Activated gamma-delta T cell treated with Interleukin-2 at 50 U/mL for 16 hours (primary cell): ENCODE measurements around the gene NPIPB5.
"Not testable (repeated sequence)": the region's sequence is repeated elsewhere in the genome, so short reads cannot be mapped to it uniquely, and the experiment has no call there.

Experiments used
- DNase-seq: peaks from one replicate; pipeline ENCODE4 v3.0.0-alpha.2; 2020

The NPIPB5 gene

DNA sequence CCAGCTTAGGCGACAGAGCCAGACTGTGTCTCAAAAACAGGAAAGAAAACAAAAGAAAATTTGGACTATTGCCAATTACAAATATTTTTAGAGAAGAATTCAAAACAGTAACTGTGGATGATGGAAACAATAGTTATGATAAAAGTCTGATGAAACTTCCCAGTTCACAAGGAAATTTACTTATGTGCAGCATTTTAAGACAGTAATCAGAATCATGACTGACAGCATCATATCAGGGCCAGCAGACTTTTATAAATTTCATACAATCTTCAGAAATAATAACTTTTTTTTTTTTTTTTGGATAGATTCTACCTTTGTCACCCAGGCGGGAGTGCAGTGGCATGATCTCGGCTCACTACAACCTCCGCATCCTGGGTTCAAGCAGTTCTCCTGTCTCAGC lies at the start of gene NPIPB5:
NPIPB5 (plus strand) TSS at position 301 of the 400 bp plus-strand sequence. CDS start 2,911 bp downstream, outside the sequence.
- DNase-seq = not testable (repeated sequence)

DNA sequence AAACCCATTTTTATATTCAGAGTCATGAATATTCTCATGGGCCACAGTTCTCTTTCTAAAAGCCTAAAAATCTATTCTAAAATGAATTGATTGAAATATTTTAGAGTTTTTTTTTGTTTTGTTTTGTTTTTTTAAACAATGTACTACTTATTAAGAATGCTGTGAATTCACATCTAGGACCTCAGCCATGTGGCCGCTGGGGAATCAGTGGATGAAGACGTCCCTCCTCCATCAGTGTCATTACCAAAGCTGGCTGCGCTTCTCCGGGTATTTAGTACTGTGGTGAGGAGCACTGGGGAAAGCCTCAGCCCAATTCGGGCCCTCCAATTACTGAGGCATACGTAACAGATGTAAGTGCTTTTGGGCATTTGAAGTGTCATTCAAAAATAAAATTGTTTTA lies 41.8 kb upstream of the NPIPB5 start:
- DNase-seq = not testable (repeated sequence)

DNA sequence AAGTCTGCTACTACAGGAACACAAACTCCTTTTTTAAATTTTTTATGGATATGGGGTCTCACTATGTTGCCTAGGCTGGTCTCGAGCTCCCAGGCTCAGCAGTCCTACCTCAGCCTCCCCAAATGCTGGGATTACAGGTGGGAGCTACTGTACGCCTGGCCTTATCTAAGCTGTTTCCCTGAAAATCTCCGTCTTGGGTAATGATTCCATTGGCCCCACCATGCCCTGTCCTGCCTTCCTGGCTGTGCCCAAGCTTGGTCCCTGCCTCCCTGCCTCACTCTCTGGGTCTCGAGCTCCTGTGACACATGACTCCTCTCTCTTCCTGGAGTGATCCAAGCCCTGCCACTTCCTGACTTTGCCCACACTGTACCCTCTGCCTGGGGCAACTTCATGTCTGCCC lies 27.3 kb downstream of the NPIPB5 start:
- DNase-seq = not testable (repeated sequence)

DNA sequence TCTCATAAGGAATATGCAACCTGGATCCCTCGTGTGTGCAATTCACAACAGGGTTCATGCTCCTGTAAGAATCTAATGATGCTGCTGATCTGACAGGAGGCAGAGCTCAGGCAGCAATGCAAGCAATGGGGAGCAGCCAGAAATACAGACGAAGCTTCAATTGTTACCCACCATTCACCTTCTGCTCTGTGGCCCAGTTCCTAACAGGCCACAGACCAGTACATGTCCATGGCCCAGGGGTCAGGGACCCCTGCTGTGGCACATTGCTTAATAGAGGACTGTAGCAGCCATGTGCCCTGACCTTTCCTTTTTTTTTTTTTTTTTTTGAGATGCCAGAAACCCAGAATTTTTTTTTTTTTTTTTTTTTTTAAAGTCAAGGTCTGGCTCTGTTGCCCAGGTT lies 34.1 kb downstream of the NPIPB5 start:
- not testable (repeated sequence) for DNase-seq

DNA sequence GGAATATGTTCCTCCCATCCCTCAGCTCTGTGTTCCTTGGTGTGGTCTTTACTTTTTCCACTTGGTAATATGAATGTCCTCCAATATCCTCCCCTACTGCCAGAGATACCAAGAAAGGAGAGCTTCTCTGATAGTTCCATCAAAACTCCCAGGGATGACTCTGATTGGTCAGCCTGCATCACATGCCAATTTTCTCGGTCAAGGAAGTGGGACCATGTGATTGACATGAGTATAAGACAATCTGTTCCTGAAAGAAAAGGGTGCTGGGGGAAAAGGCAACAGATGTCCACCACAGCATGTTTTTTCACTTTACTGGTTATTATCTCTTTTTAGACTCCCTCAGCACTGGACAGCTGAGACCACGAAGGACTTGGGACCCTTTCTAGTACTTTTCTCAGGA lies 35.9 kb downstream of the NPIPB5 start:
- not testable (repeated sequence) for DNase-seq

DNA sequence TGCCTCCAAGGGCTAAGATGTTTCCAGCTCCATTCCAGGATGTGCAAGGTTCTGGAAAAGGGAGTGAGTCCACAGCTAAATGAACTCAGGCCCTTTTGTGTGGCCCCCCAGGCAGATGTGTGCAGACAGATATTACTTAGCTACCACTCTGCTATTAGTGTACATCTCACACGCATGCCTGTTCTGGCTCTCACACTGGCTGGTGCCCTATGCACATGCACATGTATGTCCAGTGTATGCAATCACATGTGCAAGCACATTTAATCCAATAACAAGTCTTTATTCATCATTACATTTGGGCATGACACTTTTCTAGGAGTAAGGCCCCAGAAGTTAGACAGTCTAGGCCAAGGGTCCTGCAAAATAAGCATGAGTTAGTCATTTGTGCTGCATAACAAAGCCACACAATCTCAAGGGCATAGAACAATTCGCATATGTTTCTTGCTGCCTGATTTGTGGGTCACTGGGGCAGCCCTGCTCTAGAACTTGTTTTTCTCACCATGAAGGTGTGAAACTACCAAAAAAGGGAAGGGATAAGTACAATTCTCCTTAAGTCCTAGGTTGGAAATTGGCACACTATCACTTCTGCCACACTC lies 36.6 kb downstream of the NPIPB5 start:
- DNase-seq = not testable (repeated sequence)

DNA sequence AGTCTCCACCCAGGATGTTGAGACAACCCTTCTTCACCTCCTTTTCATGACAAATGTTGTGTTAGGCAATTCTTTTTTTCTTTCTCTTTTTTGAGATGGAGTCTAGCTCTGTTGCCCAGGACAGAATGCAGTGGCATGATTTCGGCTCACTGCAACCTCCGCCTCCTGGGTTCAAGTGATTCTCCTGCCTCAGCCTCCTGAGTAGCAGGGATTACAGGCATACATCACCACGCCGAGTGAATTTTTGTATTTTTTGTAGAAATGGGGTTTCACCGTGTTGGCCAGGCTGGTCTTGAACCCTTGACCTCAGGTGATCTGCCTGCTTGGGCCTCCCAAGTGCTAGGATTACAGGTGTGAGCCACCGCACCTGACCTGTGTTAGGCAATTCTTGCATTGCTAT lies 39.2 kb downstream of the NPIPB5 start:
- not testable (repeated sequence) for DNase-seq

DNA sequence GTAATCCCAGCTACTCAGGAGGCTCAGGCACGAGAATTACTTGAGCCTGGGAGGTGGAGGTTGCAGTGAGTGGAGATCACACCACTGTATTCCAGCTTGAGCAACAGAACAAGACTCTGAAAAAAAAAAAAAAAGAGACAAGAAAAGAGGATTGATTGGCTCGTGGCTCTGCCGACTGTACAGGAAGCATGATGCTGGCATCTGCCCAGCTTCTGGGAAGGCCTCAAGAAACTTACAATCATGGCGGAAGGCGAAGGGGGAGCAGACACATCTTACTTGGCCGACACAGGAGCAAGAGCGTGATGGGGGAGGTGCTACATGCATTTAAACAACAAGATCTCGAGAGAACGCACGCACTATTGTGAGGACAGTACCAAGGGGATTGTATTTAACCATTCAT lies 40.5 kb downstream of the NPIPB5 start:
- not testable (repeated sequence) for DNase-seq

DNA sequence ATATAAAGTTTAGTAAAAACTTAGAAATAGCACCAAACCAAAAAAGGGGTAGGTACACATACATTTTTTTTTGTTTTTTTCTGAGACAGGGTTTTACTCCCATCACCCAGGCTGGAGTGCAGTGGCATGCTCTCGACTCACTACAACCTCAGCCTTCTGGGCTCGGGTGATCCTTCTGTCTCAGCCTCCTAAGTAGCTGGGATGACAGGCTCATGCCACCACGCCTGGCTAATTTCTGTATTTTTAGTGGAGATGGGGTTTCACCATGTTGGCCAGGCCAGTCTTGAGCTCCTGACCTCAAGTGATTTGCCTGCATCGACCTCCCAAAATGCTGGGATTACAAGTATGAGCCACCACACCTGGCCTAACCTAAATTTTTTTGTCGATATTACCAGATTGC lies 41.0 kb downstream of the NPIPB5 start:
- not testable (repeated sequence) for DNase-seq

DNA sequence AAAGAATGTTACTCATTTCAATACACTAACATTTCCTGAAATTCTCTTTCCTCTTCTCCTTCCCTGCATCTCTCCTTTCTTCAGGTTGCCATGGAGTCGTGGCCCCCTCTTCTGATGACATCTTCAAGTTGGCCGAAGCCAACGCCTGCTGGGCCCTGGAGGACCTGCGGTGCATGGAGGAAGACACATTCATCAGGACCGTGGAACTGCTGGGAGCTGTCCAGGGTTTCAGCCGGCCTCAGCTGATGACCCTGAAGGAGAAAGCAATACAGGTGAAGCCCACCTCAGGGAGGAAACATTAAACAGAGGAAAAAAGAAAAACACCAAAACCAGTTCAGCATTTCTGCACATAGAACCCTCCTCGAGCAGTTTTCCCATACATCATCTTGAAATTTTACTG lies 46.1 kb downstream of the NPIPB5 start:
- not testable (repeated sequence) for DNase-seq
